Measurements from ENCODE around the gene PPP1R2.

DNA sequence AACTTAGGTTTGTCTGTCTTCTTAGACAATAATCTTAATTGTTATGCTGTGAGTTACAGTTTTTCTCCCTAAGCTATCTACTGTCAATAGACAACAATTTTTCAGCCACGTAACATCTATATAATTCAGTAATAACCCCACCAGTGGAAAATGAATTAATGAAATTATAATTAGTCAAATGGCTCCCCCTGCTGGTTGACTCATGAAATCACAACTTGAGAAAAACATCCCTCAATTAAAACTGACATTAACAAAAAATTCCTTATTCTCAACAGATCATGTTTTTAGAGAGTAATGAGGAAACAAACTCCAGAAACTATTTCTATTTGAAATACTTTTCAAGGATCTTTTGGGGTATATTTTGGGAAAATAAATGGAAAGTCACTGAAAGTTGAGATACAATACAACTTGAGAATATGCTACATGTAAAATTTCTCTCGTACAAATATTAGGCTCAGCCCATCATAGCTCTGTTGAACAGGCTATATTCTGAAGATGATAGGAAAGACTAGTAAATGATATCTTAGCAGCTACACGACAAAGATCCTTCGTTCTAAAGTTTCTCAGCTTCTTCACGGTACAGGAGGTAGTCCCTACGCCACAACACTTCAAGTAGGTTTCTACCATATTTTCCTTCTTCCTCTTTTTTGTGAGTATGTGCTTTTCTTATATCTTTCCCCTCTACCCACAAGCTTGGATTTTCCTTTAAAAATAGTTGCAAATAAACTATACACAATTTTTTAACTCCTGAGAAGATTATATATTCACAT is 20.7 kb downstream of the PPP1R2 start:
- TF ChIP-seq, protein P1, sequence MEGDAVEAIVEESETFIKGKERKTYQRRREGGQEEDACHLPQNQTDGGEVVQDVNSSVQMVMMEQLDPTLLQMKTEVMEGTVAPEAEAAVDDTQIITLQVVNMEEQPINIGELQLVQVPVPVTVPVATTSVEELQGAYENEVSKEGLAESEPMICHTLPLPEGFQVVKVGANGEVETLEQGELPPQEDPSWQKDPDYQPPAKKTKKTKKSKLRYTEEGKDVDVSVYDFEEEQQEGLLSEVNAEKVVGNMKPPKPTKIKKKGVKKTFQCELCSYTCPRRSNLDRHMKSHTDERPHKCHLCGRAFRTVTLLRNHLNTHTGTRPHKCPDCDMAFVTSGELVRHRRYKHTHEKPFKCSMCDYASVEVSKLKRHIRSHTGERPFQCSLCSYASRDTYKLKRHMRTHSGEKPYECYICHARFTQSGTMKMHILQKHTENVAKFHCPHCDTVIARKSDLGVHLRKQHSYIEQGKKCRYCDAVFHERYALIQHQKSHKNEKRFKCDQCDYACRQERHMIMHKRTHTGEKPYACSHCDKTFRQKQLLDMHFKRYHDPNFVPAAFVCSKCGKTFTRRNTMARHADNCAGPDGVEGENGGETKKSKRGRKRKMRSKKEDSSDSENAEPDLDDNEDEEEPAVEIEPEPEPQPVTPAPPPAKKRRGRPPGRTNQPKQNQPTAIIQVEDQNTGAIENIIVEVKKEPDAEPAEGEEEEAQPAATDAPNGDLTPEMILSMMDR (IDR thresholded peaks at IDR 0.05; ENCODE audit: extremely low read depth in 1 of 2, insufficient read depth in 1 of 2, low read depth in 1 of 2, low read length in 2 of 2): peak; percentile 22 to 34
- no peak for TF ChIP-seq MYC (IDR thresholded peaks at IDR 0.05; ENCODE audit: low read depth, low read length)
- no peak for TF ChIP-seq POLR2AphosphoS5 (IDR thresholded peaks at IDR 0.05; ENCODE audit: insufficient read depth, low read depth, low read length)
- no peak for TF ChIP-seq GATA2 (IDR thresholded peaks at IDR 0.05; ENCODE audit: insufficient read depth, insufficient read length, low read depth, low read length)
- TF ChIP-seq, protein P2, sequence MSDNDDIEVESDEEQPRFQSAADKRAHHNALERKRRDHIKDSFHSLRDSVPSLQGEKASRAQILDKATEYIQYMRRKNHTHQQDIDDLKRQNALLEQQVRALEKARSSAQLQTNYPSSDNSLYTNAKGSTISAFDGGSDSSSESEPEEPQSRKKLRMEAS (IDR thresholded peaks at IDR 0.05; ENCODE audit: insufficient read depth, insufficient read length): no peak
- no peak for TF ChIP-seq POLR2A (IDR thresholded peaks at IDR 0.05; ENCODE audit: low read depth, low read length)
